Measurements from ENCODE around the gene CD4. TPM values are rescaled to one million over a fixed set of nuclear protein-coding genes. Genes with fewer than 3 reads are reported as not detected.
A peak's percentile ranks its signal among the peaks of the same experiment; 100 is the strongest.

Gene CD4
- total and polyA plus RNA-seq, 2 of the 4 experiments (the other 2 are of a cell fraction): 5.7 to 15.0 TPM

- H4K5ac ChIP-seq (ENCODE audit: low read depth, low read length): no peak overlapping the region
- peaks cover 51% of the 10 kb centered on the region for H4K20me1 ChIP-seq (ENCODE audit: insufficient read depth, low read length)
- ATAC-seq (ENCODE audit: low read depth) (no peak), DNase-seq (peak; percentile 70)
- H4K91ac ChIP-seq (ENCODE audit: insufficient read depth, low read depth, low read length): no peak overlapping the region
- peak overlapping the region; percentile 100 for H2AK9ac ChIP-seq (replicated peaks; ENCODE audit: low read depth, low read length, poor library complexity)
- H3K23ac ChIP-seq (ENCODE audit: low read depth, low read length): peak overlapping the region; percentile 67; the same call in 1 of the 2 replicates
- 14% methylated on average over 4 of the region's 12 CpGs; no CpG with 5 or more reads in 1 of the 2 experiments for WGBS, 2 experiments (ENCODE audit: extremely low coverage in 2 of 2, insufficient read length in 1 of 2)
- POLR2A ChIA-PET (ENCODE audit: unreplicated experiment): interaction anchor here (0.6 to 1.2 kb wide), 2 partner anchors 22 to 56 kb away, joined by 3 to 5 read pairs; no protein-coding TSS in a partner anchor
- CTCF ChIA-PET: interaction anchor here (0.6 to 2.0 kb wide), 4 partner anchors 22 to 256 kb away, joined by 3 to 8 read pairs (median 4); no protein-coding TSS in a partner anchor
- peak overlapping the region; percentile 97 for H3K27ac ChIP-seq (ENCODE audit: insufficient read depth, low read length)
- peak overlapping the region; percentile 23 for H2BK5ac ChIP-seq (ENCODE audit: low read depth, low read length, poor library complexity, severe bottlenecking)
- 0 out of 2 replicates have a peak overlapping the region, but pooled peaks have one; percentile 14 for H3K56ac ChIP-seq (ENCODE audit: extremely low read depth, insufficient read depth, low read length)
- peak overlapping the region; percentile 87 for H3K4me3 ChIP-seq (ENCODE audit: insufficient read depth, low read depth, low read length)
- intact Hi-C loops (cut with micrococcal nuclease): loop anchor here (1.0 to 5.0 kb wide), 5 partner anchors 17 to 768 kb away; partner anchors contain the start of genes RNU7-1 and USP5
- no TSS peak for BruUV-seq (replicated peaks)
- no peak overlapping the region for H3K4ac ChIP-seq (ENCODE audit: low read depth, low read length)
- H2BK15ac ChIP-seq (ENCODE audit: low read depth, low read length): no peak overlapping the region
- dilution Hi-C loops (cut with HindIII; ENCODE audit: low sequenced_read_pairs, unreplicated experiment): no loop called here
- peaks cover 26 to 64% of the 10 kb centered on the region in 2 experiments for H3K79me1 ChIP-seq (ENCODE audit: low read depth in 1 of 2, low read length in 2 of 2)
- peak overlapping the region; percentile 16; the same call in 1 of the 2 replicates for H3K14ac ChIP-seq (replicated peaks; ENCODE audit: low read depth, low read length)
- in situ Hi-C loops (cut with MboI; ENCODE audit: low sequenced_read_pairs): loop anchor here (5.0 kb wide), 1 partner anchor 93 kb away; no protein-coding TSS in a partner anchor
- H4K8ac ChIP-seq (ENCODE audit: low read depth in 2 of 2, low read length in 2 of 2): no peak overlapping the region; a peak in 1 of 4 replicates
- H3K4me1 ChIP-seq (ENCODE audit: control insufficient read depth, insufficient read depth, low read length): peaks cover 19% of the 10 kb centered on the region
- H2BK120ac ChIP-seq (ENCODE audit: low read depth, low read length): no peak overlapping the region
- H3K36me3 ChIP-seq (ENCODE audit: control insufficient read depth, insufficient read depth, low read length): peaks cover 40% of the 10 kb centered on the region
- no peak overlapping the region for H2AFZ ChIP-seq (replicated peaks; ENCODE audit: low read length, poor library complexity)
- H3K9me3 ChIP-seq (ENCODE audit: control insufficient read depth, insufficient read depth, low read length): no peaks in the 10 kb centered on the region
- H3K9ac ChIP-seq (ENCODE audit: low read depth, low read length): peak overlapping the region; percentile 100
- H3K18ac ChIP-seq (ENCODE audit: low read depth, low read length): no peak overlapping the region
- 0 out of 2 replicates have a peak, but pooled peaks cover 7% of the 10 kb centered on the region for H3K9me1 ChIP-seq (ENCODE audit: insufficient read depth, low read length)
- H3K4me2 ChIP-seq (ENCODE audit: low read depth, low read length): peak overlapping the region; percentile 94
- no peaks in the 10 kb centered on the region for H3K27me3 ChIP-seq (ENCODE audit: control insufficient read depth, insufficient read depth, low read length)
- no peak for TF ChIP-seq MAZ (IDR thresholded peaks at IDR 0.05; ENCODE audit: borderline replicate concordance, low read depth, low read length)
- no peak for TF ChIP-seq ELK1 (IDR thresholded peaks at IDR 0.05; ENCODE audit: borderline replicate concordance, low read depth, low read length)
- TF ChIP-seq SMC3 (IDR thresholded peaks at IDR 0.05; ENCODE audit: low read depth, low read length): peak; percentile 38; the same call in 1 of the 2 replicates
- peak; percentile 69 for TF ChIP-seq RAD21 (IDR thresholded peaks at IDR 0.05; ENCODE audit: low read length)
- TF ChIP-seq CTCF (conservative IDR thresholded peaks at IDR 0.05; ENCODE audit: low read depth, low read length): peak; percentile 77
- TF ChIP-seq MXI1 (IDR thresholded peaks at IDR 0.05; ENCODE audit: borderline replicate concordance, low read depth, low read length): peak; percentile 86
- no peak overlapping the region for H2BK20ac ChIP-seq (ENCODE audit: low read depth, low read length)
- H2AK5ac ChIP-seq (ENCODE audit: low read depth, low read length): 0 out of 2 replicates have a peak overlapping the region, but pooled peaks have one; percentile 8
Observed at GRCh38 chr12:6869049-6870021, 80.0 kb downstream of the CD4 start.
